HepG2 (cell line): ENCODE measurements around the gene MPPE1. TPM values are rescaled to one million over a fixed set of nuclear protein-coding genes. Genes with fewer than 3 reads are reported as not detected.

Experiments
- ATAC-seq: fragments of 200-7000 bp; cut with Tn5 transposase; 3 replicates; pipeline ENCODE4 v1.9.1; 2020; ENCODE audit warnings: mild to moderate bottlenecking, moderate library complexity
- BruUV-seq: library from RNA; stranded (reverse); fragments of 400-500 nt; replicated peaks from 2 replicates; lab custom pipeline; 2021; lab: Mats Ljungman, UMichigan
- CTCF ChIA-PET: fragments of 300-600 bp; formaldehyde crosslinking; extraction: SDS; loops from one replicate; lab custom pipeline; 2021; ENCODE audit warnings: low total read pairs, inconsistent platforms, low intra/inter-chr PET ratio; lab: Yijun Ruan, JAX
- POLR2A ChIA-PET: fragments of 350-600 bp; sonication (Branson Sonifier 250); formaldehyde crosslinking; loops from one replicate; lab custom pipeline; 2020; ENCODE audit warnings: antibody characterized with exemption, inconsistent platforms; lab: Yijun Ruan, JAX
- DNase-seq: peaks from one replicate; pipeline ENCODE4 v3.0.0-alpha.2; 2015; ENCODE audit warnings: low spot score
- FAIRE-seq: peaks from 3 replicates; lab custom pipeline; 2011; peaks lifted over from hg19 to GRCh38; lab: Jason Lieb, UNC
- H2AFZ ChIP-seq: one replicate; pipeline ENCODE4 v1.6.1; 2011; ENCODE audit warnings: low read length, inconsistent platforms
- H3K27ac ChIP-seq: fragments of 300-600 bp; 3 replicates; pipeline ENCODE4 v1.8.0; 2011; ENCODE audit warnings: mixed run types, mild to moderate bottlenecking, mixed read lengths, low read length, inconsistent platforms; ENCODE audit not compliant: insufficient read depth; ENCODE audit errors: extremely low read length
- H3K27me3 ChIP-seq, 2 experiments: fragments of 200-600 bp in 1 of 2; 2 replicates in 1 of 2; 3 replicates in 1 of 2; pipeline versions ENCODE4 v1.6.0 to v1.8.0; 2011; ENCODE audit warnings: low read length in 2 of 2, mild to moderate bottlenecking in 2 of 2, moderate library complexity in 2 of 2, inconsistent platforms in 1 of 2; ENCODE audit not compliant: insufficient read depth in 2 of 2, control insufficient read depth in 1 of 2
- H3K36me3 ChIP-seq, 2 experiments: fragments of 200-600 bp in 1 of 2; replicated peaks in 1 of 2; 2 replicates in 1 of 2; 3 replicates in 1 of 2; pipeline versions ENCODE4 v1.5.1 to v1.8.0; 2011; ENCODE audit warnings: low read length in 2 of 2, inconsistent platforms in 1 of 2; ENCODE audit not compliant: insufficient read depth in 2 of 2, control insufficient read depth in 1 of 2
- H3K4me1 ChIP-seq: 2 replicates; pipeline ENCODE4 v1.5.1; 2012; ENCODE audit warnings: low read length, inconsistent platforms; ENCODE audit not compliant: insufficient read depth
- H3K4me2 ChIP-seq: 2 replicates; pipeline ENCODE4 v1.6.0; 2011; ENCODE audit warnings: low read depth, low read length, inconsistent platforms
- H3K4me3 ChIP-seq, 3 experiments: fragments of 200-600 bp in 1 of 3; sonication (generic), shearing (Covaris generic) in 1 of 3; replicated peaks in 1 of 3; 2 replicates each; pipeline ENCODE4 v1.5.1; 2011 to 2016; ENCODE audit warnings: low read length in 3 of 3, inconsistent platforms in 2 of 3, low read depth in 2 of 3, mild to moderate bottlenecking in 2 of 3, control low read depth in 1 of 3, mixed read lengths in 1 of 3; ENCODE audit not compliant: insufficient read depth in 1 of 3
- H3K79me2 ChIP-seq: one replicate; pipeline ENCODE4 v1.6.1; 2011; ENCODE audit warnings: low read length, inconsistent platforms; ENCODE audit not compliant: insufficient read depth
- H3K9ac ChIP-seq: 2 replicates; pipeline ENCODE4 v1.6.0; 2011; ENCODE audit warnings: mild to moderate bottlenecking, low read depth, low read length, inconsistent platforms; ENCODE audit not compliant: insufficient read depth
- H3K9me3 ChIP-seq: 2 replicates; pipeline ENCODE4 v1.5.1; 2012; ENCODE audit warnings: mild to moderate bottlenecking, low read length
- H4K20me1 ChIP-seq: 2 replicates; pipeline ENCODE4 v1.6.0; 2011; ENCODE audit warnings: inconsistent platforms, mild to moderate bottlenecking, low read length, moderate library complexity; ENCODE audit not compliant: insufficient read depth
- AHR ChIP-seq: IDR thresholded peaks from 2 replicates; pipeline ENCODE4 v1.6.1; 2018; ENCODE audit warnings: missing genetic modification reagents, missing compliant biosample characterization
- ETS1 ChIP-seq: sonication (generic); formaldehyde crosslinking; IDR thresholded peaks from 2 replicates; pipeline ENCODE4 v1.4.0; 2020; ENCODE audit warnings: missing genetic modification reagents
- FIP1L1 ChIP-seq: fragments of 200-400 bp; formaldehyde crosslinking; IDR thresholded peaks from 2 replicates; pipeline ENCODE4 v1.6.1; 2018; ENCODE audit warnings: low read depth, mild to moderate bottlenecking, low read length, moderate library complexity, borderline replicate concordance; ENCODE audit not compliant: insufficient read depth
- GABPB1 ChIP-seq: IDR thresholded peaks from 2 replicates; pipeline ENCODE4 v1.6.1; 2016; ENCODE audit warnings: mild to moderate bottlenecking, missing genetic modification reagents, moderate library complexity, missing compliant biosample characterization
- HNF1A ChIP-seq, 2 experiments: sonication (generic) in 1 of 2; formaldehyde crosslinking in 1 of 2; IDR thresholded peaks; 2 replicates each; pipeline versions ENCODE4 v1.4.0 to v1.6.1; 2016 to 2020; ENCODE audit warnings: borderline replicate concordance in 1 of 2, low read depth in 1 of 2, mild to moderate bottlenecking in 1 of 2, missing genetic modification reagents in 1 of 2
- KLF16 ChIP-seq, 2 experiments: sonication (generic) in 1 of 2; formaldehyde crosslinking in 1 of 2; IDR thresholded peaks; 2 replicates each; pipeline versions ENCODE4 v1.6.1 to v1.8.0; 2016 to 2023; ENCODE audit warnings: missing genetic modification reagents in 2 of 2, missing compliant biosample characterization in 1 of 2
- RBM22 ChIP-seq: fragments of 200-400 bp; formaldehyde crosslinking; optimal IDR thresholded peaks from 2 replicates; pipeline ENCODE3; 2017; ENCODE audit warnings: mild to moderate bottlenecking, low read length, moderate library complexity
- ZBTB8A ChIP-seq: sonication (generic); formaldehyde crosslinking; IDR thresholded peaks from 2 replicates; pipeline ENCODE4 v1.4.0; 2020; ENCODE audit warnings: mild to moderate bottlenecking, low read depth, missing genetic modification reagents, borderline replicate concordance
- ZNF205 ChIP-seq: IDR thresholded peaks from 2 replicates; pipeline ENCODE4 v1.6.1; 2018; ENCODE audit warnings: missing biosample characterization, missing genetic modification reagents
- ZNF451 ChIP-seq: sonication (generic); formaldehyde crosslinking; IDR thresholded peaks from 2 replicates; pipeline ENCODE4 v1.5.0; 2020; ENCODE audit warnings: mild to moderate bottlenecking, missing genetic modification reagents
- ZNF552 ChIP-seq: sonication (generic); formaldehyde crosslinking; IDR thresholded peaks from 2 replicates; pipeline ENCODE4 v1.9.0; 2022; ENCODE audit warnings: missing genetic modification reagents, mild to moderate bottlenecking, borderline replicate concordance
- ZNF569 ChIP-seq: sonication (generic); formaldehyde crosslinking; IDR thresholded peaks from 2 replicates; pipeline ENCODE4 v1.5.0; 2020; ENCODE audit warnings: mild to moderate bottlenecking, missing genetic modification reagents, moderate library complexity, borderline replicate concordance
- ZNF598 ChIP-seq: sonication (generic); formaldehyde crosslinking; IDR thresholded peaks from 2 replicates; pipeline ENCODE4 v1.5.1; 2020; ENCODE audit warnings: mild to moderate bottlenecking, missing genetic modification reagents, borderline replicate concordance
- ZNF672 ChIP-seq: sonication (generic); formaldehyde crosslinking; IDR thresholded peaks from 2 replicates; pipeline ENCODE4 v1.8.1; 2022; ENCODE audit warnings: missing genetic modification reagents
- ZNF775 ChIP-seq: sonication (generic); formaldehyde crosslinking; IDR thresholded peaks from 2 replicates; pipeline ENCODE4 v1.4.0; 2020; ENCODE audit warnings: missing genetic modification reagents, mild to moderate bottlenecking, moderate library complexity, borderline replicate concordance
- WGBS: methylation state at CpG from one replicate; pipeline ENCODE4 v1.1.6; 2017; ENCODE audit warnings: low lambda C conversion rate; 5-methylcytosine and 5-hydroxymethylcytosine counted together
- in situ Hi-C: cut with HindIII; loops from 2 replicates; pipeline ENCODE4 v1.10.0; 2017; ENCODE audit warnings: low pct_unique_long_range_greater_than_20kb; ENCODE audit not compliant: extremely low pct_ligation_motif_present
- intact Hi-C: fragments of 100-400 bp; cut with micrococcal nuclease; formaldehyde crosslinking; loops from one replicate; pipeline ENCODE4 v1.10.0; 2022; ENCODE audit not compliant: unreplicated experiment
- polyA plus RNA-seq, 8 experiments: library from polyadenylated mRNA; depleted of rRNA in 3 of 8; stranded (reverse) in 7 of 8; unstranded in 1 of 8; fragments of >200 nt; fragmentation: Illumina TruSeq in 4 of 8; extraction: Trizol in 4 of 8; gene quantifications; 2 replicates each; pipeline versions ENCODE4 v1.2.1 to v1.2.3, GENCODE V29; 2011 to 2016; ENCODE audit warnings: low read depth in 4 of 8, missing spikeins in 1 of 8, mixed read lengths in 1 of 8; ENCODE audit not compliant: insufficient read depth in 1 of 8
- total RNA-seq, 5 experiments: library from RNA; depleted of rRNA; stranded (reverse); fragments of >200 nt; fragmentation: Illumina TruSeq; extraction: Trizol; gene quantifications; 2 replicates each; pipeline ENCODE4 v1.2.3, GENCODE V29; 2016; ENCODE audit warnings: low read depth in 1 of 5

MPPE1 gene
- total and polyA plus RNA-seq, 2 of the 13 experiments (the other 11 are each of a cell fraction or from before 2014, with no cell fraction given), result 9.6 to 11.9 TPM

- TF ChIP-seq HNF1A (IDR thresholded peaks at IDR 0.05; ENCODE audit: low read depth) (no peak), HNF1A (CRISPR knock-in tag; IDR thresholded peaks at IDR 0.05; ENCODE audit: borderline replicate concordance) (no peak), ZNF451 (no peak), AHR (CRISPR knock-in tag) (no peak)
These were observed 45.0 kb upstream of the MPPE1 start (continued) for GRCh38 chr18:11953113-11953512.

- Histone ChIP-seq H3K9me3 (no peaks in the 10 kb centered on the region), H3K79me2 (no peaks in the 10 kb centered on the region), H3K4me3 (no peak overlapping the region), H4K20me1 (no peaks in the 10 kb centered on the region), H3K36me3 (no peaks in the 10 kb centered on the region), H3K4me1 (peaks cover 48% of the 10 kb centered on the region), H3K4me2 (peak overlapping the region; percentile 11; the same call in 1 of the 2 replicates), H3K27ac (no peak overlapping the region), H2AFZ (no peak overlapping the region), H3K9ac (no peak overlapping the region), H3K27me3 (no peaks in the 10 kb centered on the region)
- in situ Hi-C loops (no loop called here), intact Hi-C loops (no loop called here)
- POLR2A ChIA-PET, result interaction anchor here (1.0 to 2.0 kb wide), 2 partner anchors 29 to 44 kb away, joined by 4 to 11 read pairs; partner anchors contain the start of gene IMPA2
- no TSS peak for BruUV-seq
- ATAC-seq (peak; percentile 35; the same call in 2 of the 3 replicates), DNase-seq (no peak), FAIRE-seq (no peak)
- TF ChIP-seq ZNF775 (CRISPR knock-in tag), result no peak
- no peak for TF ChIP-seq FIP1L1
- no peak for TF ChIP-seq GABPB1
- no peak for TF ChIP-seq KLF16 (CRISPR knock-in tag; IDR thresholded peaks at IDR 0.05)
- no peak for TF ChIP-seq RBM22
- TF ChIP-seq ZNF205, result no peak
- no peak for TF ChIP-seq ZNF672 (CRISPR knock-in tag)
- TF ChIP-seq ZNF569 (CRISPR knock-in tag), result no peak
- TF ChIP-seq ZBTB8A (CRISPR knock-in tag), result no peak
- no peak for TF ChIP-seq ETS1
- TF ChIP-seq ZNF552 (CRISPR knock-in tag), result no peak
- TF ChIP-seq ZNF598 (CRISPR knock-in tag), result no peak
- CTCF ChIA-PET, result no interaction called here
- WGBS, result 68% methylated on average over 9 of the region's 9 CpGs
These were observed 43.3 kb upstream of the MPPE1 start for GRCh38 chr18:11951390-11951851.
